ENCODE measurements around the gene MS4A6A. TPM values are rescaled to one million over a fixed set of nuclear protein-coding genes. Genes with fewer than 3 reads are reported as not detected.

The MS4A6A gene
- total RNA-seq, 1 experiment from 2014 or later: not detected

DNA sequence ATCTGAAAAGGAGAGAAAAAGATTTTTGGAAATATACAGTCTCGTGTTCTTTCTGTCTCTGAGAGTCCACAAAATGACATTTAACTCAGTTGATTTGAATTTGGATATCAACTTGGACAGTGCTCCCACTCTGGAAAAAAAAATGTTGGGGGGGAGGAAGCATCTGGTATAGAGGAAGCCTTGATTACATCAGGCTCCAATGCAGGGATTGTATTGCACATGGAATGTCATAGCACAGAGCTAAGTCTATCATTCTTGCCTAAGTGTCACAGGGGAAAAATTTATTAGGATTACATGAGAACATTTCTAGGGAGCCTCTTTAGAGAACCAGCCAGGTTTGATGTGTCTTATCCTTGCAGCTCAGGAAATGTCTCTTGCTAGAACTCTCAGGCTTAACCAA lies 23.0 kb downstream of the MS4A6A start:
- Mint-ChIP-seq H3K27me3 (ENCODE audit: low read depth) (no peaks in the 10 kb centered on the region), H3K27ac (no peak overlapping the region), H3K4me3 (no peak overlapping the region), H3K4me1 (no peaks in the 10 kb centered on the region), H3K9me3 (peaks cover 6 to 7% of the 10 kb centered on the region in 2 experiments; a peak in 3 of 5 replicates), H3K36me3 (ENCODE audit: insufficient read depth in 1 of 3, low read depth in 3 of 3) (peaks cover 0 to 2% (median 0%) of the 10 kb centered on the region in 3 experiments; a peak in 2 of 7 replicates)
- Histone ChIP-seq H3K27ac (ENCODE audit: insufficient read length, low read depth, low read length) (no peak overlapping the region), H4K8ac (replicated peaks; ENCODE audit: insufficient read length, low read depth, low read length) (no peak overlapping the region), H3K9ac (ENCODE audit: extremely low read depth, insufficient read length, low read length) (no peak overlapping the region), H3K9me3 (ENCODE audit: control insufficient read depth, low read depth, low read length) (no peaks in the 10 kb centered on the region), H3T11ph (ENCODE audit: low read length) (no peak overlapping the region), H3K27me3 (ENCODE audit: insufficient read depth, low read length) (no peaks in the 10 kb centered on the region), H3K4ac (ENCODE audit: low read depth, low read length) (no peak overlapping the region), H2AFZ (ENCODE audit: low read length) (no peak overlapping the region), H3K18ac (ENCODE audit: insufficient read length, low read depth, low read length) (no peak overlapping the region), H4K5ac (ENCODE audit: insufficient read length, low read depth, low read length) (no peak overlapping the region), H2BK12ac (ENCODE audit: insufficient read length, low read depth, low read length) (no peak overlapping the region), H3K4me2 (ENCODE audit: insufficient read depth, insufficient read length, low read length) (no peak overlapping the region), H2BK20ac (ENCODE audit: low read depth, low read length, poor library complexity, severe bottlenecking) (no peak overlapping the region), H4K20me1 (ENCODE audit: control insufficient read depth, insufficient read depth, insufficient read length) (no peaks in the 10 kb centered on the region), H3K4me1 (ENCODE audit: insufficient read depth, low read length) (no peaks in the 10 kb centered on the region), H3K79me2 (ENCODE audit: insufficient read depth, low read length) (no peaks in the 10 kb centered on the region), H2BK15ac (ENCODE audit: low read depth, low read length) (no peak overlapping the region), H3K23ac (ENCODE audit: insufficient read length, low read depth, low read length) (no peak overlapping the region), H2AK5ac (ENCODE audit: insufficient read length, low read length) (no peak overlapping the region), H3K23me2 (ENCODE audit: insufficient read length, low read depth, low read length, poor library complexity, severe bottlenecking) (no peaks in the 10 kb centered on the region), H2BK120ac (ENCODE audit: low read depth, low read length, poor library complexity, severe bottlenecking) (no peak overlapping the region), H4K91ac (ENCODE audit: insufficient read length, low read depth, low read length) (no peak overlapping the region), H3K79me1 (ENCODE audit: insufficient read depth, low read depth, low read length, poor library complexity, severe bottlenecking) (no peaks in the 10 kb centered on the region), H3K14ac (ENCODE audit: insufficient read depth, low read length) (no peak overlapping the region), H3K56ac (ENCODE audit: insufficient read length, low read depth, low read length) (no peak overlapping the region), H2BK5ac (ENCODE audit: insufficient read length, low read length) (no peak overlapping the region)
- no peak for DNase-seq
- TF ChIP-seq CTCF (conservative IDR thresholded peaks at IDR 0.05): no peak
- WGBS (ENCODE audit: extremely low coverage, insufficient read length, low lambda C conversion rate): no CpG with 5 or more reads among the region's 1 CpG
